Measurements from ENCODE around the gene SUPT16H. TPM values are rescaled to one million over a fixed set of nuclear protein-coding genes. Genes with fewer than 3 reads are reported as not detected.

The SUPT16H gene
- total RNA-seq, 1 donor from 2014 or later, result 27.5 TPM

GRCh38 chr14:21302013-21302835, 81.6 kb downstream of the SUPT16H start:
- intact Hi-C loops (cut with micrococcal nuclease), result no loop called here
- Histone ChIP-seq H3K36me3 (no peaks in the 10 kb centered on the region), H3K4me3 (no peak overlapping the region), H3K27me3 (ENCODE audit: low read depth) (peaks cover 40% of the 10 kb centered on the region), H3K4me1 (peaks cover 6% of the 10 kb centered on the region), H3K9me3 (replicated peaks) (no peaks in the 10 kb centered on the region), H3K27ac (replicated peaks) (no peak overlapping the region)
- TF ChIP-seq CTCF (IDR thresholded peaks at IDR 0.05; ENCODE audit: borderline replicate concordance), result no peak
- no peak for DNase-seq

Other genes starting within 250 kb of the SUPT16H start
- not detected for gene OR5AU1, start 228.0 kb downstream of the SUPT16H start, total RNA-seq
- gene HNRNPC, start 114.6 kb downstream of the SUPT16H start, total RNA-seq, result 273 TPM
- 0.30 TPM for gene RPGRIP1, start 103.9 kb downstream of the SUPT16H start, total RNA-seq
- gene CHD8, start 72.1 kb upstream of the SUPT16H start, total RNA-seq, result 27.9 TPM
- gene RAB2B, start 92.9 kb upstream of the SUPT16H start, total RNA-seq, result 15.5 TPM
- gene TOX4, start 93.2 kb upstream of the SUPT16H start, total RNA-seq, result 84.8 TPM
- 26.6 TPM for gene METTL3, start 127.3 kb upstream of the SUPT16H start, total RNA-seq
- 3.4 TPM for gene SALL2, start 142.3 kb upstream of the SUPT16H start, total RNA-seq
- not detected for gene OR10G3, start 196.1 kb upstream of the SUPT16H start, total RNA-seq

Measured in left ventricle myocardium inferior (tissue), 1 donor.